Measurements from ENCODE around the gene DLG2.

DNA sequence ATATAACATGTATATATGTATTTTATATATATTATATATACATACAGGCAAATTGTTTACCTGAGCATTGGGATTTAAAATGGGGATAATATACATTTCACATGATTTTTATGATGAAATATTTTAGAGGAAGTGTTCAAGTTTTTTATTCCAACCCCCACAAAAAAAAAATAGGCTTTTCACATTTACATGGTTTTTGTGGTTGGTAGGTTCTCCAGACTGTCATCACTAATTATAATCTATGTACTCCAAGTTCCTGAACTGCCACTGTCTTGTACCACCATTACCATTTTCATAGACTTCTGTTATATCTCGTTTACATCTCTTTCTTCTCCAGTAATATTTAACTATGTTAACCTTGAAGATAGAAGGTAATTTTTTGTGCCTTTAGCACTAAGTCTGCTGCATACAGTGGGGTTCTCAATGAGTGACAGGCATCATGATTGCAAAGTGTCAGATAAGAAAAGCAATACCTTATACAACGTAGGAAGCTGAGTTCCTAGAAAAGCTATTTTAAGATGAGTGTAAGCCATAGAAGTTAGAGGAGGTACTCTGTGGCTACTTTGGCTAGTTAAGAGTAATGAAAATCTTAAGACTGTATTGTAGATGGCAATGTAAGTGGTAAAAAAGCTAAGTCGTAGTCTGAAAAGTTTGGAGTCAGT is 25.8 kb upstream of the DLG2 start:
- TF ChIP-seq, protein P1, sequence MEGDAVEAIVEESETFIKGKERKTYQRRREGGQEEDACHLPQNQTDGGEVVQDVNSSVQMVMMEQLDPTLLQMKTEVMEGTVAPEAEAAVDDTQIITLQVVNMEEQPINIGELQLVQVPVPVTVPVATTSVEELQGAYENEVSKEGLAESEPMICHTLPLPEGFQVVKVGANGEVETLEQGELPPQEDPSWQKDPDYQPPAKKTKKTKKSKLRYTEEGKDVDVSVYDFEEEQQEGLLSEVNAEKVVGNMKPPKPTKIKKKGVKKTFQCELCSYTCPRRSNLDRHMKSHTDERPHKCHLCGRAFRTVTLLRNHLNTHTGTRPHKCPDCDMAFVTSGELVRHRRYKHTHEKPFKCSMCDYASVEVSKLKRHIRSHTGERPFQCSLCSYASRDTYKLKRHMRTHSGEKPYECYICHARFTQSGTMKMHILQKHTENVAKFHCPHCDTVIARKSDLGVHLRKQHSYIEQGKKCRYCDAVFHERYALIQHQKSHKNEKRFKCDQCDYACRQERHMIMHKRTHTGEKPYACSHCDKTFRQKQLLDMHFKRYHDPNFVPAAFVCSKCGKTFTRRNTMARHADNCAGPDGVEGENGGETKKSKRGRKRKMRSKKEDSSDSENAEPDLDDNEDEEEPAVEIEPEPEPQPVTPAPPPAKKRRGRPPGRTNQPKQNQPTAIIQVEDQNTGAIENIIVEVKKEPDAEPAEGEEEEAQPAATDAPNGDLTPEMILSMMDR (IDR thresholded peaks at IDR 0.05; ENCODE audit: low read depth, low read length, missing input control) = no peak
- no peak for TF ChIP-seq SP1 (IDR thresholded peaks at IDR 0.05)
- TF ChIP-seq TAF1 (conservative IDR thresholded peaks at IDR 0.05) = no peak
- no peak for TF ChIP-seq YY1 (IDR thresholded peaks at IDR 0.05)
- no peak for TF ChIP-seq RAD21 (IDR thresholded peaks at IDR 0.05)
- no peak for TF ChIP-seq HNF4G (IDR thresholded peaks at IDR 0.05)
- TF ChIP-seq, protein P2, sequence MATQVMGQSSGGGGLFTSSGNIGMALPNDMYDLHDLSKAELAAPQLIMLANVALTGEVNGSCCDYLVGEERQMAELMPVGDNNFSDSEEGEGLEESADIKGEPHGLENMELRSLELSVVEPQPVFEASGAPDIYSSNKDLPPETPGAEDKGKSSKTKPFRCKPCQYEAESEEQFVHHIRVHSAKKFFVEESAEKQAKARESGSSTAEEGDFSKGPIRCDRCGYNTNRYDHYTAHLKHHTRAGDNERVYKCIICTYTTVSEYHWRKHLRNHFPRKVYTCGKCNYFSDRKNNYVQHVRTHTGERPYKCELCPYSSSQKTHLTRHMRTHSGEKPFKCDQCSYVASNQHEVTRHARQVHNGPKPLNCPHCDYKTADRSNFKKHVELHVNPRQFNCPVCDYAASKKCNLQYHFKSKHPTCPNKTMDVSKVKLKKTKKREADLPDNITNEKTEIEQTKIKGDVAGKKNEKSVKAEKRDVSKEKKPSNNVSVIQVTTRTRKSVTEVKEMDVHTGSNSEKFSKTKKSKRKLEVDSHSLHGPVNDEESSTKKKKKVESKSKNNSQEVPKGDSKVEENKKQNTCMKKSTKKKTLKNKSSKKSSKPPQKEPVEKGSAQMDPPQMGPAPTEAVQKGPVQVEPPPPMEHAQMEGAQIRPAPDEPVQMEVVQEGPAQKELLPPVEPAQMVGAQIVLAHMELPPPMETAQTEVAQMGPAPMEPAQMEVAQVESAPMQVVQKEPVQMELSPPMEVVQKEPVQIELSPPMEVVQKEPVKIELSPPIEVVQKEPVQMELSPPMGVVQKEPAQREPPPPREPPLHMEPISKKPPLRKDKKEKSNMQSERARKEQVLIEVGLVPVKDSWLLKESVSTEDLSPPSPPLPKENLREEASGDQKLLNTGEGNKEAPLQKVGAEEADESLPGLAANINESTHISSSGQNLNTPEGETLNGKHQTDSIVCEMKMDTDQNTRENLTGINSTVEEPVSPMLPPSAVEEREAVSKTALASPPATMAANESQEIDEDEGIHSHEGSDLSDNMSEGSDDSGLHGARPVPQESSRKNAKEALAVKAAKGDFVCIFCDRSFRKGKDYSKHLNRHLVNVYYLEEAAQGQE (IDR thresholded peaks at IDR 0.05) = no peak
- TF ChIP-seq FOXA1 (IDR thresholded peaks at IDR 0.05) = no peak
- no peak for TF ChIP-seq GABPA (IDR thresholded peaks at IDR 0.05 in 1 of 2, conservative IDR thresholded peaks at IDR 0.05 in 1 of 2)
